ENCODE measurements around the gene RNFT2. TPM values are rescaled to one million over a fixed set of nuclear protein-coding genes. Genes with fewer than 3 reads are reported as not detected.

RNFT2 gene
- total RNA-seq, 3 donors from 2014 or later = under 0.01 to 1.9 (median 1.6) TPM

DNA sequence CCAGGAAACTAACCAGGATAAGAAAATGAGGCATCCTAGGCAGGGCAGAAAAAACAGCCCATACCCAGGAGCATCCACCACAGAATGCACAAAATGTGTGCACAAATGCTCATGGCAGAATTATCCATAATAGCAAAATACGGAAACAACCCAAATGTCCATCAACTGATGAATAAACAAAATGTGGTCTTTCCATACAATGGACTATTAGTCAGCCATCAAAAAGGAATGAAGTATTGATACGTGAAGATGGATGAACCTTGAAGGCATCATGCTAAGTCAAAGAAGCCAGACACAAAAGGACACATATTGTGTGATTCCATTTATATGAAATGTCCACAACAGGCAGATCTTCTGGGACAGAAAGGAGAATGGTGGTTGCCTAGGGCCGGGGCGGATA is 124.1 kb downstream of the RNFT2 start:
- no peak for DNase-seq (ENCODE audit: low spot score in 2 of 2)
- no peaks in the 10 kb centered on the region for H3K27me3 ChIP-seq
- no peaks in the 10 kb centered on the region for H3K4me1 ChIP-seq
- H3K36me3 ChIP-seq = no peaks in the 10 kb centered on the region
- H3K9me3 ChIP-seq = no peaks in the 10 kb centered on the region
- H3K27ac ChIP-seq = no peak overlapping the region
- TF ChIP-seq POLR2A (IDR thresholded peaks at IDR 0.05) = no peak
- TF ChIP-seq CTCF (IDR thresholded peaks at IDR 0.05) = no peak
- TF ChIP-seq POLR2AphosphoS5 (IDR thresholded peaks at IDR 0.05) = no peak
- no peak overlapping the region for H3K4me3 ChIP-seq
- intact Hi-C loops (cut with DNase I; ENCODE audit: low total_unique reads) = no loop called here

- Histone ChIP-seq H3K4me1 (no peaks in the 10 kb centered on the region), H3K4me3 (no peak overlapping the region), H3K27me3 (no peaks in the 10 kb centered on the region), H3K27ac (no peak overlapping the region), H3K36me3 (no peaks in the 10 kb centered on the region), H3K9me3 (no peaks in the 10 kb centered on the region)
- TF ChIP-seq POLR2AphosphoS5 (IDR thresholded peaks at IDR 0.05) (no peak), CTCF (IDR thresholded peaks at IDR 0.05) (no peak), POLR2A (IDR thresholded peaks at IDR 0.05) (no peak)
- intact Hi-C loops (cut with DNase I; ENCODE audit: low total_unique reads) = no loop called here
- no peak for DNase-seq (ENCODE audit: low spot score in 2 of 2)
These were observed 125.2 kb downstream of the RNFT2 start for GRCh38 chr12:116863275-116863767.

DNA sequence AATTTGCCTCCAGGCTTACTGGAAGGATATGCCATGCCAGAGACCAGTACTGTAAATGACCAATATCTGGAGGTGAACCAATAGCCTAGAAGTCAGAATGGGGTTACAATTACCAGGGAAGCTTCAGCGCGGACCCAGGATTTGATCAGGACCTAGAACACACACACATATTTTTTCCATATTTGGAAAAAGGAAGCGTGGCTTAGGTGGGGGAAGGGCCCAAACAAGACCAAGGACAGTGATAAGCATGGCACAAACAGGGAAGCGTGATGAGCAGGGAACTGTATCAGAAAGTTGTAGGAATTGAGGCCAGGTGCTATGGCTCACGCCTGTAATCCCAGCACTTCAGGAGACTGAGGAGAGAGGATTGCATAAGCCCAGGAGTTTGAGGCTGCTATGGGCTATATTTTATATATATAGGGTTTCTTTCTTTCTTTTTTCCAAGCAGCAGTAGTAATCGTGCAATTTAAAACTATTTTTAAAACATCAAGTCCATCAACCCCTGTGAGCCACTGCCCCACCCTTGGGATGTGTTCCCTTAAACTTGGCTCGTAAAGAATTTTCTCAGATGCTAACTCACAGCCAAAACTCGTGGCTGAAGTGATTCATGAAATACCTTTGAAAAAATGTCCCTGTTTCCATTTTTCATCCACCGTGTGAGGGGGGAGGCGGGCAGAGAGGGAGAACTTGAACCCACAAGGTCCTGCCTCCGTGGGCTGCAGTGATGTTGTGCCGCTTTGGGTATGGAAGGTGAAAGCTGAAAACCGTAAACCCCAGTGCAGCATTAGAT is 126.5 kb downstream of the RNFT2 start:
- Histone ChIP-seq H3K9me3 (no peaks in the 10 kb centered on the region), H3K27ac (no peak overlapping the region), H3K27me3 (no peaks in the 10 kb centered on the region), H3K4me3 (no peak overlapping the region), H3K36me3 (no peaks in the 10 kb centered on the region), H3K4me1 (no peaks in the 10 kb centered on the region)
- no peak for DNase-seq (ENCODE audit: low spot score in 2 of 2)
- TF ChIP-seq POLR2A (IDR thresholded peaks at IDR 0.05) (no peak), POLR2AphosphoS5 (IDR thresholded peaks at IDR 0.05) (no peak), CTCF (IDR thresholded peaks at IDR 0.05) (no peak)
- intact Hi-C loops (cut with DNase I; ENCODE audit: low total_unique reads) = no loop called here

- intact Hi-C loops (cut with DNase I; ENCODE audit: low total_unique reads) = no loop called here
- H3K9me3 ChIP-seq = no peaks in the 10 kb centered on the region
- no peaks in the 10 kb centered on the region for H3K36me3 ChIP-seq
- DNase-seq (ENCODE audit: low spot score in 2 of 2) = no peak
- TF ChIP-seq POLR2AphosphoS5 (IDR thresholded peaks at IDR 0.05) = no peak
- no peak for TF ChIP-seq POLR2A (IDR thresholded peaks at IDR 0.05)
- no peak for TF ChIP-seq CTCF (IDR thresholded peaks at IDR 0.05)
- H3K27ac ChIP-seq = no peak overlapping the region
- H3K4me3 ChIP-seq = no peak overlapping the region
- no peaks in the 10 kb centered on the region for H3K4me1 ChIP-seq
- H3K27me3 ChIP-seq = no peaks in the 10 kb centered on the region
These were observed 129.4 kb downstream of the RNFT2 start for GRCh38 chr12:116867523-116867922.

DNA sequence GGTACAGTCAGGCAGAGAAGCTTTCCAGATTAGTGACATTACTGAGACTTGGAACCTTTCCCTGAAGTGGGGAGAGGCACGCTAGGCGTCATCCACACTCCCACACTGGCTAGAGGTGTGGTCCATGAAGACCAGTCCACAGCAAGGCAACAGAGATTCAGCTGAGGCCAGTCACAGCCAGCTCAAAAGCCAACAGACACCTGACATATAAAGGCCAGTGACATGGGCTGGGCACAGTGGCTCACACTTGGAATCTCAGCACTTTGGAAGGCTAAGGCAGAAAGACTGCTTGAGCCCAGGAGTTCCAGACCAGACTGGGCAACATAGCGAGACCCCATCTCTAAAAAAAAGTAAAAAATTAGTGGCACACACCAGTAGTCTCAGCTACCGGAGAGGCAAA is 132.2 kb downstream of the RNFT2 start:
- Histone ChIP-seq H3K27me3 (peaks cover 0 to 17% of the 10 kb centered on the region in 2 donors), H3K9me3 (peaks cover 7 to 8% of the 10 kb centered on the region in 2 donors), H3K36me3 (no peaks in the 10 kb centered on the region), H3K4me3 (no peak overlapping the region), H3K27ac (no peak overlapping the region), H3K4me1 (no peaks in the 10 kb centered on the region)
- no peak for DNase-seq (ENCODE audit: low spot score in 2 of 2)
- TF ChIP-seq POLR2AphosphoS5 (IDR thresholded peaks at IDR 0.05) = no peak
- no peak for TF ChIP-seq POLR2A (IDR thresholded peaks at IDR 0.05)
- TF ChIP-seq CTCF (IDR thresholded peaks at IDR 0.05) = no peak
- intact Hi-C loops (cut with DNase I; ENCODE audit: low total_unique reads) = no loop called here

Data from breast epithelium (tissue), 4 donors.